Ovary (tissue), 3 donors: ENCODE measurements around the gene HSD17B14.
"Not testable (repeated sequence)": the region's sequence is repeated elsewhere in the genome, so short reads cannot be mapped to it uniquely, and the experiment has no call there.

Experiments used
- CTCF ChIP-seq, 3 donors: fragments of 450-650 bp in 2 of 3; fragments of 200-600 bp in 1 of 3; IDR thresholded peaks; one replicate each; pipeline versions ENCODE4 v1.5.1 to v1.8.0; 2016 to 2022; ENCODE audit warnings: antibody characterized with exemption in 3 of 3, mild to moderate bottlenecking in 1 of 3
- POLR2A ChIP-seq: fragments of 450-650 bp; IDR thresholded peaks from one replicate; pipeline ENCODE4 v1.6.1; 2017; ENCODE audit warnings: antibody characterized with exemption, mild to moderate bottlenecking, moderate library complexity
- donor health status: DM: no; HTN: no; CAD: no.

DNA sequence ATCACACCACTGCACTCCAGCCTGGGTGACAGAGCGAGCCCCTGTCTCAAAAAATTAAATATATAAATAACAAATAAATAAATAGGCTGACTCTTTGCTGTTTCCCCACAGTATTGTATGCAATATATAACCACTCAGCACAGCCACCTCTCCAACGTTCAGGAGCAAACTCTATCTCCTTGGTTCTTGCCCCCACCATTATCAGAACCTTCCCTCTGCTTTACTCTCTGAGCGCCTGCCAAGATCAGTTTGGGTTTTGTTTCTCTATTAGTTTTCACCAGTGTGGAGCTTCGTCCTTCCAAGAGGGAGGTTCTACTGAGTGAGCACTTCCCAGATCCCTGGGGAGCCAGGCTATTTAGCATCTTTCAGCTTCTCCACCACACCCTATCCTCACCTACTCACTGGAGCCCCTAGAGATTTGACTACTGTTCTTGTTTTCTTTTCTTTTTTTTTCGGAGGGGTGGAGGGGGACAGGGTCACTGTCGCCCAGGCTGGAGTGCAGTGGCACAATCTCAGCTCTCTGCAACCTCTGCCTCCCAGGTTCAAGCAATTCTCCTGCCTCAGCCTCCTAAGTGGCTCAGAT, 68.0 kb downstream of the HSD17B14 start:
- TF ChIP-seq POLR2A; CTCF (IDR thresholded peaks at IDR 0.05): not testable (repeated sequence)
